OCI-LY7 (cell line): ENCODE data around the gene ZNF581. TPM values are rescaled to one million over a fixed set of nuclear protein-coding genes. Genes with fewer than 3 reads are reported as not detected.

ENCODE experiments used
- BruUV-seq: library from RNA; stranded (reverse); fragments of 400-500 nt; replicated peaks from 2 replicates; lab custom pipeline; 2021; lab: Mats Ljungman, UMichigan
- CTCF ChIA-PET: fragments of 300-600 bp; sonication (Branson Sonifier 250); formaldehyde crosslinking; loops from one replicate; lab custom pipeline; 2022; ENCODE audit warnings: antibody characterized with exemption; ENCODE audit not compliant: unreplicated experiment; lab: Charles Lee
- POLR2A ChIA-PET: fragments of 300-600 bp; sonication (Branson Sonifier 250); formaldehyde crosslinking; loops from one replicate; lab custom pipeline; 2022; ENCODE audit warnings: antibody characterized with exemption; lab: Charles Lee
- DNase-seq: peaks from one replicate; pipeline ENCODE4 v3.0.0-alpha.2; 2015; ENCODE audit warnings: low spot score
- H2AFZ ChIP-seq: fragments of 200-600 bp; sonication (generic), shearing (Covaris generic); 2 replicates; pipeline ENCODE4 v1.6.1; 2014; ENCODE audit warnings: mild to moderate bottlenecking, antibody characterized with exemption, low read length, moderate library complexity
- H3K27ac ChIP-seq: fragments of 200-600 bp; sonication (generic); 2 replicates; pipeline ENCODE4 v1.5.1; 2014; ENCODE audit warnings: mixed run types, low read depth, mild to moderate bottlenecking, moderate library complexity, low read length, inconsistent platforms; ENCODE audit not compliant: poor library complexity, severe bottlenecking
- H3K36me3 ChIP-seq: fragments of 200-600 bp; sonication (generic); 2 replicates; pipeline ENCODE4 v1.6.1; 2014; ENCODE audit warnings: mild to moderate bottlenecking, antibody characterized with exemption, low read length, moderate library complexity, mixed read lengths; ENCODE audit not compliant: insufficient read depth
- H3K4me1 ChIP-seq: fragments of 200-600 bp; sonication (generic); 2 replicates; pipeline ENCODE4 v1.5.1; 2014; ENCODE audit warnings: mild to moderate bottlenecking, low read length; ENCODE audit not compliant: insufficient read depth, poor library complexity, severe bottlenecking
- H3K4me2 ChIP-seq: fragments of 200-600 bp; sonication (generic); 2 replicates; pipeline ENCODE4 v1.6.1; 2014; ENCODE audit warnings: mild to moderate bottlenecking, low read length
- H3K4me3 ChIP-seq: fragments of 200-600 bp; sonication (generic); 2 replicates; pipeline ENCODE4 v1.5.1; 2014; ENCODE audit warnings: mild to moderate bottlenecking, low read depth, low read length; ENCODE audit not compliant: poor library complexity, severe bottlenecking
- H3K79me2 ChIP-seq: fragments of 200-600 bp; sonication (generic); 2 replicates; pipeline ENCODE4 v1.6.1; 2016; ENCODE audit warnings: low read depth, mild to moderate bottlenecking, low read length, moderate library complexity, mixed read lengths; ENCODE audit not compliant: insufficient read depth
- H3K9me2 ChIP-seq: fragments of 200-600 bp; sonication (generic); 2 replicates; pipeline ENCODE4 v1.6.1; 2016; ENCODE audit warnings: mild to moderate bottlenecking, low read length, mixed read lengths; ENCODE audit not compliant: insufficient read depth
- H3K9me3 ChIP-seq: fragments of 200-600 bp; sonication (generic); 2 replicates; pipeline ENCODE4 v1.6.1; 2014; ENCODE audit warnings: mild to moderate bottlenecking, mixed run types, low read length, mixed read lengths
- H4K20me1 ChIP-seq: fragments of 200-600 bp; sonication (generic); 2 replicates; pipeline ENCODE4 v1.6.1; 2014; ENCODE audit warnings: mild to moderate bottlenecking, antibody characterized with exemption, low read length, moderate library complexity, mixed read lengths; ENCODE audit not compliant: insufficient read depth
- CTCF ChIP-seq: fragments of 200-600 bp; sonication (generic); conservative IDR thresholded peaks from 2 replicates; pipeline ENCODE4 v1.5.1; 2014; ENCODE audit warnings: mild to moderate bottlenecking, antibody characterized with exemption, low read length, moderate library complexity, mixed read lengths
- EZH2phosphoT487 ChIP-seq: fragments of 200-600 bp; sonication (generic); IDR thresholded peaks from 2 replicates; pipeline ENCODE4 v1.6.1; 2018; ENCODE audit warnings: low read depth, borderline replicate concordance, mild to moderate bottlenecking, mixed run types, antibody characterized with exemption, low read length, moderate library complexity, mixed read lengths
- intact Hi-C: fragments of 100-400 bp; cut with micrococcal nuclease; formaldehyde crosslinking; loops from one replicate; pipeline ENCODE4 v1.10.0; 2022; ENCODE audit not compliant: unreplicated experiment
- total RNA-seq, 2 experiments: library from RNA; depleted of rRNA in 1 of 2; stranded (reverse); fragments of >200 nt in 1 of 2; shearing (Covaris generic) in 1 of 2; gene quantifications; 2 replicates each; pipeline ENCODE4 v1.2.3, GENCODE V29; 2014 to 2022

Gene ZNF581
- total RNA-seq, 2 experiments from 2014 or later: 39.7 to 44.5 TPM

GRCh38 chr19:55623561-55623960 is 19.9 kb upstream of the ZNF581 start:
- Histone ChIP-seq H3K36me3 (peaks cover 8% of the 10 kb centered on the region; the same call in 1 of the 2 replicates), H3K4me2 (peak overlapping the region; percentile 33), H3K79me2 (no peaks in the 10 kb centered on the region), H3K9me2 (no peaks in the 10 kb centered on the region), H3K9me3 (no peaks in the 10 kb centered on the region), H3K4me1 (peaks cover 11% of the 10 kb centered on the region), H3K27ac (no peak overlapping the region), H4K20me1 (no peaks in the 10 kb centered on the region), H2AFZ (no peak overlapping the region), H3K4me3 (peak overlapping the region; percentile 58)
- intact Hi-C loops: no loop called here
- ChIA-PET POLR2A (no interaction called here), CTCF (no interaction called here)
- TF ChIP-seq EZH2phosphoT487 (no peak), CTCF (no peak)
- no TSS peak for BruUV-seq
- DNase-seq: no peak

GRCh38 chr19:55624109-55625003 is 19.1 kb upstream of the ZNF581 start, which contains the start of gene ZNF784:
TSS of gene ZNF784 (minus strand) at chr19:55624566. CDS start at chr19:55624561, 5 bp downstream.
- Histone ChIP-seq H3K79me2 (no peaks in the 10 kb centered on the region), H3K27ac (peak within 1 kb of the TSS; percentile 63), H3K36me3 (peaks cover 8% of the 10 kb centered on the region; the same call in 1 of the 2 replicates), H3K9me3 (no peaks in the 10 kb centered on the region), H3K4me2 (peak within 1 kb of the TSS; percentile 91), H3K4me3 (peak within 1 kb of the TSS; percentile 67), H4K20me1 (no peaks in the 10 kb centered on the region), H3K9me2 (no peaks in the 10 kb centered on the region), H3K4me1 (peaks cover 11% of the 10 kb centered on the region), H2AFZ (peak within 1 kb of the TSS; percentile 46; the same call in 1 of the 2 replicates)
- no peak for TF ChIP-seq EZH2phosphoT487
- no peak for TF ChIP-seq CTCF
- intact Hi-C loops: no loop called here
- peak; percentile 97 for DNase-seq
- ChIA-PET CTCF (interaction anchor here (0.6 to 0.7 kb wide), 3 partner anchors 13 to 107 kb away, joined by 3 to 4 read pairs (median 3); no protein-coding TSS in a partner anchor), POLR2A (interaction anchor here (0.6 to 1.3 kb wide), 12 partner anchors 9 to 690 kb away, joined by 3 to 15 read pairs (median 4); partner anchors contain the start of genes FIZ1, U2AF2 and ZSCAN5A)
- BruUV-seq: no TSS peak
